ENCODE measurements around the gene GSTM3. TPM values are rescaled to one million over a fixed set of nuclear protein-coding genes. Genes with fewer than 3 reads are reported as not detected.

Gene GSTM3
- total and polyA plus RNA-seq, 9 of the 15 experiments (the other 6 are each of a cell fraction or from before 2014, with no cell fraction given), result 3.9 to 24.5 (median 9.4) TPM

GRCh38 chr1:109739738-109740614 is 862 bp downstream of the GSTM3 start (continued):
- TF ChIP-seq, protein P1, sequence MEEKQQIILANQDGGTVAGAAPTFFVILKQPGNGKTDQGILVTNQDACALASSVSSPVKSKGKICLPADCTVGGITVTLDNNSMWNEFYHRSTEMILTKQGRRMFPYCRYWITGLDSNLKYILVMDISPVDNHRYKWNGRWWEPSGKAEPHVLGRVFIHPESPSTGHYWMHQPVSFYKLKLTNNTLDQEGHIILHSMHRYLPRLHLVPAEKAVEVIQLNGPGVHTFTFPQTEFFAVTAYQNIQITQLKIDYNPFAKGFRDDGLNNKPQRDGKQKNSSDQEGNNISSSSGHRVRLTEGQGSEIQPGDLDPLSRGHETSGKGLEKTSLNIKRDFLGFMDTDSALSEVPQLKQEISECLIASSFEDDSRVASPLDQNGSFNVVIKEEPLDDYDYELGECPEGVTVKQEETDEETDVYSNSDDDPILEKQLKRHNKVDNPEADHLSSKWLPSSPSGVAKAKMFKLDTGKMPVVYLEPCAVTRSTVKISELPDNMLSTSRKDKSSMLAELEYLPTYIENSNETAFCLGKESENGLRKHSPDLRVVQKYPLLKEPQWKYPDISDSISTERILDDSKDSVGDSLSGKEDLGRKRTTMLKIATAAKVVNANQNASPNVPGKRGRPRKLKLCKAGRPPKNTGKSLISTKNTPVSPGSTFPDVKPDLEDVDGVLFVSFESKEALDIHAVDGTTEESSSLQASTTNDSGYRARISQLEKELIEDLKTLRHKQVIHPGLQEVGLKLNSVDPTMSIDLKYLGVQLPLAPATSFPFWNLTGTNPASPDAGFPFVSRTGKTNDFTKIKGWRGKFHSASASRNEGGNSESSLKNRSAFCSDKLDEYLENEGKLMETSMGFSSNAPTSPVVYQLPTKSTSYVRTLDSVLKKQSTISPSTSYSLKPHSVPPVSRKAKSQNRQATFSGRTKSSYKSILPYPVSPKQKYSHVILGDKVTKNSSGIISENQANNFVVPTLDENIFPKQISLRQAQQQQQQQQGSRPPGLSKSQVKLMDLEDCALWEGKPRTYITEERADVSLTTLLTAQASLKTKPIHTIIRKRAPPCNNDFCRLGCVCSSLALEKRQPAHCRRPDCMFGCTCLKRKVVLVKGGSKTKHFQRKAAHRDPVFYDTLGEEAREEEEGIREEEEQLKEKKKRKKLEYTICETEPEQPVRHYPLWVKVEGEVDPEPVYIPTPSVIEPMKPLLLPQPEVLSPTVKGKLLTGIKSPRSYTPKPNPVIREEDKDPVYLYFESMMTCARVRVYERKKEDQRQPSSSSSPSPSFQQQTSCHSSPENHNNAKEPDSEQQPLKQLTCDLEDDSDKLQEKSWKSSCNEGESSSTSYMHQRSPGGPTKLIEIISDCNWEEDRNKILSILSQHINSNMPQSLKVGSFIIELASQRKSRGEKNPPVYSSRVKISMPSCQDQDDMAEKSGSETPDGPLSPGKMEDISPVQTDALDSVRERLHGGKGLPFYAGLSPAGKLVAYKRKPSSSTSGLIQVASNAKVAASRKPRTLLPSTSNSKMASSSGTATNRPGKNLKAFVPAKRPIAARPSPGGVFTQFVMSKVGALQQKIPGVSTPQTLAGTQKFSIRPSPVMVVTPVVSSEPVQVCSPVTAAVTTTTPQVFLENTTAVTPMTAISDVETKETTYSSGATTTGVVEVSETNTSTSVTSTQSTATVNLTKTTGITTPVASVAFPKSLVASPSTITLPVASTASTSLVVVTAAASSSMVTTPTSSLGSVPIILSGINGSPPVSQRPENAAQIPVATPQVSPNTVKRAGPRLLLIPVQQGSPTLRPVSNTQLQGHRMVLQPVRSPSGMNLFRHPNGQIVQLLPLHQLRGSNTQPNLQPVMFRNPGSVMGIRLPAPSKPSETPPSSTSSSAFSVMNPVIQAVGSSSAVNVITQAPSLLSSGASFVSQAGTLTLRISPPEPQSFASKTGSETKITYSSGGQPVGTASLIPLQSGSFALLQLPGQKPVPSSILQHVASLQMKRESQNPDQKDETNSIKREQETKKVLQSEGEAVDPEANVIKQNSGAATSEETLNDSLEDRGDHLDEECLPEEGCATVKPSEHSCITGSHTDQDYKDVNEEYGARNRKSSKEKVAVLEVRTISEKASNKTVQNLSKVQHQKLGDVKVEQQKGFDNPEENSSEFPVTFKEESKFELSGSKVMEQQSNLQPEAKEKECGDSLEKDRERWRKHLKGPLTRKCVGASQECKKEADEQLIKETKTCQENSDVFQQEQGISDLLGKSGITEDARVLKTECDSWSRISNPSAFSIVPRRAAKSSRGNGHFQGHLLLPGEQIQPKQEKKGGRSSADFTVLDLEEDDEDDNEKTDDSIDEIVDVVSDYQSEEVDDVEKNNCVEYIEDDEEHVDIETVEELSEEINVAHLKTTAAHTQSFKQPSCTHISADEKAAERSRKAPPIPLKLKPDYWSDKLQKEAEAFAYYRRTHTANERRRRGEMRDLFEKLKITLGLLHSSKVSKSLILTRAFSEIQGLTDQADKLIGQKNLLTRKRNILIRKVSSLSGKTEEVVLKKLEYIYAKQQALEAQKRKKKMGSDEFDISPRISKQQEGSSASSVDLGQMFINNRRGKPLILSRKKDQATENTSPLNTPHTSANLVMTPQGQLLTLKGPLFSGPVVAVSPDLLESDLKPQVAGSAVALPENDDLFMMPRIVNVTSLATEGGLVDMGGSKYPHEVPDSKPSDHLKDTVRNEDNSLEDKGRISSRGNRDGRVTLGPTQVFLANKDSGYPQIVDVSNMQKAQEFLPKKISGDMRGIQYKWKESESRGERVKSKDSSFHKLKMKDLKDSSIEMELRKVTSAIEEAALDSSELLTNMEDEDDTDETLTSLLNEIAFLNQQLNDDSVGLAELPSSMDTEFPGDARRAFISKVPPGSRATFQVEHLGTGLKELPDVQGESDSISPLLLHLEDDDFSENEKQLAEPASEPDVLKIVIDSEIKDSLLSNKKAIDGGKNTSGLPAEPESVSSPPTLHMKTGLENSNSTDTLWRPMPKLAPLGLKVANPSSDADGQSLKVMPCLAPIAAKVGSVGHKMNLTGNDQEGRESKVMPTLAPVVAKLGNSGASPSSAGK (IDR thresholded peaks at IDR 0.05), result peak; percentile 79
- TF ChIP-seq MNT (conservative IDR thresholded peaks at IDR 0.05), result no peak
- TF ChIP-seq ZMIZ1 (IDR thresholded peaks at IDR 0.05; ENCODE audit: low read depth in 2 of 2, low read length in 2 of 2), result no peak
- TF ChIP-seq HMGN3 (IDR thresholded peaks at IDR 0.05; ENCODE audit: borderline replicate concordance, extremely low read depth, insufficient read length, low read depth, low read length), result peak; percentile 63
- peak; percentile 35; the same call in 1 of the 2 replicates for TF ChIP-seq TFAP4 (CRISPR knock-in tag; IDR thresholded peaks at IDR 0.05; ENCODE audit: borderline replicate concordance)
- TF ChIP-seq RBFOX2 (IDR thresholded peaks at IDR 0.05; ENCODE audit: low read depth, low read length), result peak; percentile 74
- TF ChIP-seq DACH1 (IDR thresholded peaks at IDR 0.05; ENCODE audit: partially characterized antibody), result no peak
